ENCODE measurements around the gene NINJ1. TPM values are rescaled to one million over a fixed set of nuclear protein-coding genes. Genes with fewer than 3 reads are reported as not detected.

NINJ1 gene
- total RNA-seq, 1 experiment from 2014 or later = 41.3 TPM

GRCh38 chr9:93183131-93183662 is 49.1 kb upstream of the NINJ1 start:
- Mint-ChIP-seq H3K36me3 (no peaks in the 10 kb centered on the region), H3K9me3 (no peaks in the 10 kb centered on the region), H3K4me1 (peaks cover 23% of the 10 kb centered on the region), H3K4me3 (peak overlapping the region; percentile 71), H3K27me3 (ENCODE audit: low read depth) (peaks cover 31% of the 10 kb centered on the region), H3K27ac (no peak overlapping the region)
- no peak for ATAC-seq
- ChIA-PET CTCF (interaction anchor here (1.2 to 3.0 kb wide), 2 partner anchors 19 to 29 kb away, joined by 3 to 10 read pairs; no protein-coding TSS in a partner anchor), POLR2A (no interaction called here)
- DNase-seq (ENCODE audit: low spot score) = no peak
- TF ChIP-seq FOXK1 (CRISPR knock-in tag; IDR thresholded peaks at IDR 0.05) = no peak
- TF ChIP-seq CREB1 (CRISPR knock-in tag; IDR thresholded peaks at IDR 0.05) = no peak
- no peak for TF ChIP-seq NR2C2 (CRISPR knock-in tag; IDR thresholded peaks at IDR 0.05)
- no peak for TF ChIP-seq E2F5 (CRISPR knock-in tag; IDR thresholded peaks at IDR 0.05)
- TF ChIP-seq NFATC4 (CRISPR knock-in tag; IDR thresholded peaks at IDR 0.05) = no peak
- TF ChIP-seq KAT7 (CRISPR knock-in tag; IDR thresholded peaks at IDR 0.05; ENCODE audit: borderline replicate concordance) = no peak
- TF ChIP-seq SMAD4 (CRISPR knock-in tag; IDR thresholded peaks at IDR 0.05) = no peak
- TF ChIP-seq ATF2 (CRISPR knock-in tag; IDR thresholded peaks at IDR 0.05; ENCODE audit: borderline replicate concordance, low read depth) = no peak
- TF ChIP-seq ZNF281 (CRISPR knock-in tag; IDR thresholded peaks at IDR 0.05) = no peak

- Mint-ChIP-seq H3K4me1 (peaks cover 19% of the 10 kb centered on the region), H3K27ac (no peak overlapping the region), H3K9me3 (no peaks in the 10 kb centered on the region), H3K36me3 (no peaks in the 10 kb centered on the region), H3K4me3 (no peak overlapping the region), H3K27me3 (ENCODE audit: low read depth) (peaks cover 31% of the 10 kb centered on the region)
- DNase-seq (ENCODE audit: low spot score) = no peak
- ChIA-PET CTCF (interaction anchor here (1.2 to 3.0 kb wide), 2 partner anchors 18 to 29 kb away, joined by 3 to 10 read pairs; no protein-coding TSS in a partner anchor), POLR2A (no interaction called here)
- no peak for ATAC-seq
- TF ChIP-seq ATF2 (CRISPR knock-in tag; IDR thresholded peaks at IDR 0.05; ENCODE audit: borderline replicate concordance, low read depth) (no peak), ZBTB43 (CRISPR knock-in tag; IDR thresholded peaks at IDR 0.05) (no peak), NFE2L1 (CRISPR knock-in tag; IDR thresholded peaks at IDR 0.05) (no peak), NR3C1 (CRISPR knock-in tag; conservative IDR thresholded peaks at IDR 0.05; ENCODE audit: low read depth) (no peak), ZNF512 (CRISPR knock-in tag; IDR thresholded peaks at IDR 0.05; ENCODE audit: borderline replicate concordance) (no peak), TP53 (CRISPR knock-in tag; IDR thresholded peaks at IDR 0.05) (no peak), FOXP1 (CRISPR knock-in tag; IDR thresholded peaks at IDR 0.05; ENCODE audit: borderline replicate concordance) (no peak), ARID4B (CRISPR knock-in tag; IDR thresholded peaks at IDR 0.05; ENCODE audit: borderline replicate concordance) (no peak), ZBTB21 (CRISPR knock-in tag; IDR thresholded peaks at IDR 0.05; ENCODE audit: borderline replicate concordance) (no peak), CREM (CRISPR knock-in tag; IDR thresholded peaks at IDR 0.05) (no peak), FOXJ3 (CRISPR knock-in tag; IDR thresholded peaks at IDR 0.05; ENCODE audit: borderline replicate concordance) (no peak), ZNF416 (CRISPR knock-in tag; IDR thresholded peaks at IDR 0.05) (no peak)
Measured at GRCh38 chr9:93182572-93182971, 48.5 kb upstream of the NINJ1 start.
